Mucosa of descending colon (tissue), 3 donors: ENCODE measurements around the gene PPP1R3F. TPM values are rescaled to one million over a fixed set of nuclear protein-coding genes. Genes with fewer than 3 reads are reported as not detected.
"Not testable (repeated sequence)": the region's sequence is repeated elsewhere in the genome, so short reads cannot be mapped to it uniquely, and the experiment has no call there.

Experiments used
- ATAC-seq: fragments of 200-7000 bp; cut with Tn5 transposase; one replicate; pipeline ENCODE4 v1.9.1; 2020; ENCODE audit warnings: mild to moderate bottlenecking, moderate library complexity
- DNase-seq, 3 donors: peaks; one replicate each; pipeline ENCODE4 v3.0.0-alpha.2; 2020
- H3K36me3 ChIP-seq: fragments of 200-600 bp; one replicate; pipeline ENCODE4 v1.8.0; 2021; ENCODE audit warnings: low read depth, mild to moderate bottlenecking
- H3K4me1 ChIP-seq: fragments of 200-600 bp; one replicate; pipeline ENCODE4 v1.8.0; 2021; ENCODE audit warnings: low read depth, mild to moderate bottlenecking
- H3K4me3 ChIP-seq: fragments of 200-600 bp; one replicate; pipeline ENCODE4 v1.8.0; 2021; ENCODE audit warnings: mild to moderate bottlenecking
- H3K9me3 ChIP-seq: fragments of 200-600 bp; one replicate; pipeline ENCODE4 v1.8.0; 2021; ENCODE audit warnings: mild to moderate bottlenecking
- intact Hi-C, 2 donors: fragments of 100-400 bp; cut with DNase I in 1 of 2; cut with micrococcal nuclease in 1 of 2; formaldehyde crosslinking; loops; one replicate each; pipeline versions ENCODE4 v1.11.0 to v1.11.1; 2022; cut with DNase I, micrococcal nuclease
- total RNA-seq, 3 donors: library from RNA; stranded (reverse); fragmentation: NEBNext Ultra II Directional in 2 of 3; extraction: Animal tissue kit (Norgen Biotek cat#: 25700) in 2 of 3; gene quantifications; one replicate each; pipeline versions ENCODE4 v1.2.1 to v1.2.4, GENCODE V29; 2021 to 2023
- TF ChIP-seq, protein P1 (sequence below): fragments of 200-600 bp; IDR thresholded peaks from one replicate; pipeline ENCODE4 v1.8.0; 2022; ENCODE audit warnings: antibody characterized with exemption, mild to moderate bottlenecking
- donor health status: DM: no; HTN: no; CAD: no; lungs with moderate emphysema.
- donor health status: DM: no; HTN: no; CAD: no.
- donor health status: DM: no; HTN: yes; CAD: no.

PPP1R3F gene
- total RNA-seq, 3 donors from 2014 or later = 2.3 to 8.3 (median 3.0) TPM

DNA sequence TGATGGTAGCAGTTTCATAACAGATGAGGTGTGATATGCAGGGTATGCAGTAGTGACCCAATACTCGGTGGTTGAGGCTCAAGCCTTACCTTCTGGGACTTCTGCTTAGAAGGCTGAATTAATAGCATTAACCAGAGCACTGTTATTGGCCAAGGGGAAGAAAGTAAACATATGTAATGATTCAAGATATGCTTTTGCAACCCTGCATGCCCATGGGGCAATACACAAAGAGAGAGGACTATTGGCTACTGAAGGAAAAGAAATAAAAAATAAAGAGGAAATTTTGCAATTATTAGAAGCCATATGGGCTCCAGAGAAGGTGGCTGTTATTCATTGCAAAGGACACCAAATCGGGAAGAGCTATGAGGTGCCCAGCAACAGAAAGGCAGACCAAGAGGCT lies 42.6 kb downstream of the PPP1R3F start:
- Histone ChIP-seq H3K9me3 (no peaks in the 10 kb centered on the region), H3K4me3 (no peak overlapping the region), H3K36me3 (no peaks in the 10 kb centered on the region), H3K4me1 (peaks cover 4% of the 10 kb centered on the region)
- DNase-seq (no peak), ATAC-seq (no peak)
- intact Hi-C loops = no loop called here
- TF ChIP-seq, protein P1, sequence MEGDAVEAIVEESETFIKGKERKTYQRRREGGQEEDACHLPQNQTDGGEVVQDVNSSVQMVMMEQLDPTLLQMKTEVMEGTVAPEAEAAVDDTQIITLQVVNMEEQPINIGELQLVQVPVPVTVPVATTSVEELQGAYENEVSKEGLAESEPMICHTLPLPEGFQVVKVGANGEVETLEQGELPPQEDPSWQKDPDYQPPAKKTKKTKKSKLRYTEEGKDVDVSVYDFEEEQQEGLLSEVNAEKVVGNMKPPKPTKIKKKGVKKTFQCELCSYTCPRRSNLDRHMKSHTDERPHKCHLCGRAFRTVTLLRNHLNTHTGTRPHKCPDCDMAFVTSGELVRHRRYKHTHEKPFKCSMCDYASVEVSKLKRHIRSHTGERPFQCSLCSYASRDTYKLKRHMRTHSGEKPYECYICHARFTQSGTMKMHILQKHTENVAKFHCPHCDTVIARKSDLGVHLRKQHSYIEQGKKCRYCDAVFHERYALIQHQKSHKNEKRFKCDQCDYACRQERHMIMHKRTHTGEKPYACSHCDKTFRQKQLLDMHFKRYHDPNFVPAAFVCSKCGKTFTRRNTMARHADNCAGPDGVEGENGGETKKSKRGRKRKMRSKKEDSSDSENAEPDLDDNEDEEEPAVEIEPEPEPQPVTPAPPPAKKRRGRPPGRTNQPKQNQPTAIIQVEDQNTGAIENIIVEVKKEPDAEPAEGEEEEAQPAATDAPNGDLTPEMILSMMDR = no peak

DNA sequence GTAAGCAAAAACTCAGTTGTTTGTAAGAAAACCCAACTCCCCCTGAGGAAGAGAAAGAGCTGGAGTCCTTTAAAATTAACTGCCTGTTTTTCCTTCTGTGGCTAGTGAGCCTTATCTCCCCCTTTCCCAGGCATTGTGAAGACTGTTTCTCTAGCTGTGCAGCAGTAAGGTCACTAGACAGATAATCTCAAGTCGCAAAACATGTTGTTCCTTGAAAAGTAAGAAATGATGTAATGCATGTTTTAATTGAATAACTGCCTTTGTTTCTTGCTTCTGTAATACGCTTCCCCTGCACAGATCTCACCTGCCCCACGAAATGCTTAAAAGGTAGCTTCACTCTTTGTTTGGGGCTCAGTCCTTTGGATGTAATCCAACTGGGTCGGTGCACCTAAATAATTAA lies 46.5 kb downstream of the PPP1R3F start:
- intact Hi-C loops = no loop called here
- H3K4me1 ChIP-seq = no peaks in the 10 kb centered on the region
- H3K36me3 ChIP-seq = no peaks in the 10 kb centered on the region
- DNase-seq = no peak
- H3K9me3 ChIP-seq = no peaks in the 10 kb centered on the region
- TF ChIP-seq, protein P1 = no peak
- ATAC-seq = no peak
- no peak overlapping the region for H3K4me3 ChIP-seq

DNA sequence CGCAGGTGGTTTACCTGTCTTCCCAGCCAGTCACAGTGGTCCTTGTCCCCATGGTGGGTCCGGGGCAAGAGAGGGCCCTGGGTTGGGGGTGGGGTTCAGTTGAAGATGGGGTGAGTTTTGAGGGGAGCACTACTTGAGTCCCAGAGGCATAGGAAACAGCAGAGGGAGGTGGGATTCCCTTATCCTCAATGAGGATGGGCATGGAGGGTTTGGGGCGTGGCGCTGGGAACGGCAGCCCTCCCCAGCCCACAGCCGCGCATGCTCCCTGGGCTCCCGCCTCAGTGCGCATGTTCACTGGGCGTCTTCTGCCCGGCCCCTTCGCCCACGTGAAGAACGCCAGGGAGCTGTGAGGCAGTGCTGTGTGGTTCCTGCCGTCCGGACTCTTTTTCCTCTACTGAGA lies 52.1 kb downstream of the PPP1R3F start, which contains the start of gene GAGE12J:
GAGE12J (plus strand) TSS at position 301 of the 400 bp plus-strand sequence. CDS start 1,157 bp downstream, outside the sequence.
- H3K9me3 ChIP-seq, H3K4me3 ChIP-seq, intact Hi-C loops, DNase-seq, H3K4me1 ChIP-seq, H3K36me3 ChIP-seq, ATAC-seq: not testable (repeated sequence)

DNA sequence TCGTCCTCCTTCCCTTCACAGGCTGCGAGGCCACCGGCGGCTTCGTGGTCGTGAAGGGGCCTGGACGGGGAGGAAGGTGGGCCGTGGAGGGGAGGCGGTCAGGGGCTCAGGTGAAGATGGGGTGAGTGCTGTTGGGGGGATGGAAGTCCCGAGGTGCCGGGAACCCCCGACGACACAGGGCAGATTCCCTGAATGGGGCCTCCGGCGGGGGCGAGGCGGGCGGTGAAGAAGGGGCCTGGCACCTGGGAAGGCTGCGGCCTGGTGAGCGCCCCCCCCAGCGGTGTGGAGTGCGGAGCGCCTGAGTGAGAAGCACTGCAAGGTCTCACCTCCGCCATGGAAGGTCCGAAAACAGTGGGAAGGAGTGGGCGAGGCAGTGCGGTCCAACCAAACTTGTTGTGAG lies 52.7 kb downstream of the PPP1R3F start:
- H3K4me1 ChIP-seq, H3K4me3 ChIP-seq, ATAC-seq, H3K9me3 ChIP-seq, H3K36me3 ChIP-seq, intact Hi-C loops, DNase-seq: not testable (repeated sequence)

DNA sequence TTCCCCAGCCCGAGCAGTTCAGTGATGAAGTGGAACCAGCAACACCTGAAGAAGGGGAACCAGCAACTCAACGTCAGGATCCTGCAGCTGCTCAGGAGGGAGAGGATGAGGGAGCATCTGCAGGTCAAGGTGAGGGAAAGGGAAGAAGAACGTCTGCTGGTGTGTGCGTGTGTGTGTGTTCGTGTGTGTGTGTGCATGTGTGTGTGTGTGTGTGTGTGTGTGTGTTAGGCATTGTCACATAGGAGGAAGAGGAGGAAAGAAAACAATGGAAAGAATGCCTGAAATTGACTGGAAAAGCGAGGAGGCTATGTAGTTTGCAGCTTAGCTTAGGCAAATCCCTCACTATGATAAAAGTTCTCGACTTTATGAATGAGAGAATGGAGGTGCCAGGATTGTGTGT lies 54.1 kb downstream of the PPP1R3F start:
- ATAC-seq, intact Hi-C loops, H3K4me1 ChIP-seq, DNase-seq, H3K9me3 ChIP-seq, H3K36me3 ChIP-seq, H3K4me3 ChIP-seq: not testable (repeated sequence)

DNA sequence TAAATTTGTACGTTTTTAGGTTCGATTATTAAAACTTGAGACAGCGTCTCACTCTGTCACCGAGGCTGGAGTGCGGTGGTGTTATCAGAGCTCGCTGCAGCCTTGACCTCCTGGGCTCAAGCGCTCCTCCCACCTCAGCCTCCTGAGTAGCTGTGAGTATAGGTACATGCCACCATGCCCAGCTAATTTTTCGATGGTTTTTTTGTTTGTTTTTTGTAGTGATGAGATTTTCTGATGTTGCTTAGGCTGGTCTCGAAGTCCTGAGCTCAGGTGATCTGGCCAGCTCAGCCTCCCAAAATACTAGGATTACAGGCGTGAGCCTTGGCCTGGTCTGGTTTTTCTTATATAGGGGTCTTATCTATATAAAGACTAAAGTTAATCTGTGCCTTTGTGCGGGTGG lies 60.8 kb downstream of the PPP1R3F start:
- H3K4me1 ChIP-seq, DNase-seq, intact Hi-C loops, H3K4me3 ChIP-seq, H3K36me3 ChIP-seq, ATAC-seq, H3K9me3 ChIP-seq: not testable (repeated sequence)

DNA sequence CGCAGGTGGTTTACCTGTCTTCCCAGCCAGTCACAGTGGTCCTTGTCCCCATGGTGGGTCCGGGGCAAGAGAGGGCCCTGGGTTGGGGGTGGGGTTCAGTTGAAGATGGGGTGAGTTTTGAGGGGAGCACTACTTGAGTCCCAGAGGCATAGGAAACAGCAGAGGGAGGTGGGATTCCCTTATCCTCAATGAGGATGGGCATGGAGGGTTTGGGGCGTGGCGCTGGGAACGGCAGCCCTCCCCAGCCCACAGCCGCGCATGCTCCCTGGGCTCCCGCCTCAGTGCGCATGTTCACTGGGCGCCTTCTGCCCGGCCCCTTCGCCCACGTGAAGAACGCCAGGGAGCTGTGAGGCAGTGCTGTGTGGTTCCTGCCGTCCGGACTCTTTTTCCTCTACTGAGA lies 61.7 kb downstream of the PPP1R3F start, which contains the start of gene GAGE13:
GAGE13 (plus strand) TSS at position 301 of the 400 bp plus-strand sequence. CDS start 1,156 bp downstream, outside the sequence.
- H3K4me3 ChIP-seq, DNase-seq, H3K9me3 ChIP-seq, ATAC-seq, H3K36me3 ChIP-seq, intact Hi-C loops, H3K4me1 ChIP-seq: not testable (repeated sequence)

DNA sequence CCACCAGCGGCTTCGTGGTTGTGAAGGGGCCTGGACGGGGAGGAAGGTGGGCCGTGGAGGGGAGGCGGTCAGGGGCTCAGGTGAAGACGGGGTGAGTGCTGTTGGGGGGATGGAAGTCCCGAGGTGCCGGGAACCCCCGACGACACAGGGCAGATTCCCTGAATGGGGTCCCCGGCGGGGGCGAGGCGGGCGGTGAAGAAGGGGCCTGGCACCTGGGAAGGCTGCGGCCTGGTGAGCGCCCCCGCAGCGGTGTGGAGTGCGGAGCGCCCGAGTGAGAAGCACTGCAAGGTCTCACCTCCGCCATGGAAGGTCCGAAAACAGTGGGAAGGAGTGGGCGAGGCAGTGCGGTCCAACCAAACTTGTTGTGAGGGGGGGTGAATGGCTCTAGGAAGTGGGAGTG lies 62.2 kb downstream of the PPP1R3F start:
- intact Hi-C loops, H3K9me3 ChIP-seq, H3K36me3 ChIP-seq, H3K4me3 ChIP-seq, H3K4me1 ChIP-seq, ATAC-seq, DNase-seq: not testable (repeated sequence)

Other genes with a start within 250 kb of the PPP1R3F start
- 10 to 100 TPM; 26.6 to 46.6 (median 28.1) TPM for gene TFE3, start 226.4 kb upstream of the PPP1R3F start, total RNA-seq
- 10 to 100 TPM; 11.6 to 16.7 (median 12.5) TPM for gene CCDC120, start 210.8 kb upstream of the PPP1R3F start, total RNA-seq
- 10 to 100 TPM in 1 of 3 donors, 1 to 10 TPM in 2; 3.9 to 18.7 (median 8.1) TPM for gene PRAF2, start 195.8 kb upstream of the PPP1R3F start, total RNA-seq
- gene WDR45, start 189.9 kb upstream of the PPP1R3F start, total RNA-seq = 10 to 100 TPM; 44.3 to 90.1 (median 52.6) TPM
- gene GPKOW, start 146.1 kb upstream of the PPP1R3F start, total RNA-seq = 10 to 100 TPM; 21.3 to 22.4 (median 22.1) TPM
- 10 to 100 TPM in 2 of 3 donors, 1 to 10 TPM in 1; 9.5 to 16.8 (median 15.6) TPM for gene MAGIX, start 107.0 kb upstream of the PPP1R3F start, total RNA-seq
- 100 to 1,000 TPM in 2 of 3 donors, 10 to 100 TPM in 1; 96.1 to 152 (median 137) TPM for gene PLP2, start 97.9 kb upstream of the PPP1R3F start, total RNA-seq
- 10 to 100 TPM; 12.5 to 15.6 (median 13.0) TPM for gene PRICKLE3, start 83.4 kb upstream of the PPP1R3F start, total RNA-seq
- 10 to 100 TPM in 2 of 3 donors, 1 to 10 TPM in 1; 4.9 to 14.5 (median 12.2) TPM for gene SYP, start 69.6 kb upstream of the PPP1R3F start, total RNA-seq
- 1 to 10 TPM in 2 of 3 donors, under 1 TPM in 1; 0.70 to 3.0 (median 1.7) TPM for gene CACNA1F, start 36.5 kb upstream of the PPP1R3F start, total RNA-seq
- 10 to 100 TPM; 14.3 to 15.9 (median 14.5) TPM for gene CCDC22, start 34.3 kb upstream of the PPP1R3F start, total RNA-seq
- under 1 TPM in 1 of 3 donors, not detected in 2; 0.72 TPM for gene FOXP3, start 5.1 kb upstream of the PPP1R3F start, total RNA-seq
- not detected for gene GAGE10, start 33.9 kb downstream of the PPP1R3F start, total RNA-seq
- not detected for gene GAGE12J, start 52.2 kb downstream of the PPP1R3F start, total RNA-seq
- gene GAGE13, start 61.8 kb downstream of the PPP1R3F start, total RNA-seq = not detected